HUDEP-2 (cell line): Measurements from ENCODE around the gene LRRC3C.

Experiments
- DNase-seq, 76 experiments: peaks; one replicate each; lab custom pipeline; 2025; ENCODE audit not compliant: unreplicated experiment in 76 of 76; lab: John Stamatoyannopoulos, UW

The LRRC3C gene

DNA sequence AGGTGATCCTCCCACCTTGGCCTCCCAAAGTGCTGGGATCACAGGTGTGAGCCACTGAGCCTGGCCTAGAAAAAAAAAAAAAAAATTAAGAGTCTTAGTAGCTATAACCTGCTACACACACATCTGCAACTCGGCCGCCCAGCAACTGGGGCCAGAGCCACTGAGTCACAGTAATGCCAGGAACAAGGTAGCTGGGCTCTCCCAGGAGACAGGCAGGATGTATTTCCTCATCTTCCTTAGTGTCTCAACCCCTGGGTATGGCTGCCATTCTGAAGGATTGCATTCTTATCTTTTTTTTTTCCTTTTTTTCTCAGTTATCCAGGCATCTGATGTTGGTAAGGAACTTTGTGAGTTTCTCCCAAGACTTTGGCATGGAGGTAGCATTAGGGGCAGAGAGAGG is 46.0 kb downstream of the LRRC3C start:
- no peak for DNase-seq

DNA sequence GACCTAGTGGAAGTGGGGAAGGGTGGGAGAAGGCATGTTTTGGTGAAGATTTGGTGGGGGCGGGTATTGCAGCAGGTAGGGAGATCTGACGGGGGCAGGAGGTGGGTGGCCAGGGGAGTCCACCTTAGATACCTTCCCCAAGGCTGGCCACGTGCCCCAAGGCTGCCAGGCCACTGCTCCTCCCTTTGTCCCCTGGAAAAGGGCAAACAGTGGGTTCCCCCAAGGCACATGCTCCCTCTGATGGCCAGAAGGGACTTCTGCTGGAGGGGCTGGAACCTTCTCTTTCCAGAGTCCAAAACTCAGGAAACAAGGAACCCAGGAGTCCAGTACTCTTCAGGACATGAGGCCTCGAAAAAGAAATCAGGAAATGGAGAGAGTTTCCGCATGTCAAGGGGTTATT is 46.9 kb downstream of the LRRC3C start:
- no peak for DNase-seq

DNA sequence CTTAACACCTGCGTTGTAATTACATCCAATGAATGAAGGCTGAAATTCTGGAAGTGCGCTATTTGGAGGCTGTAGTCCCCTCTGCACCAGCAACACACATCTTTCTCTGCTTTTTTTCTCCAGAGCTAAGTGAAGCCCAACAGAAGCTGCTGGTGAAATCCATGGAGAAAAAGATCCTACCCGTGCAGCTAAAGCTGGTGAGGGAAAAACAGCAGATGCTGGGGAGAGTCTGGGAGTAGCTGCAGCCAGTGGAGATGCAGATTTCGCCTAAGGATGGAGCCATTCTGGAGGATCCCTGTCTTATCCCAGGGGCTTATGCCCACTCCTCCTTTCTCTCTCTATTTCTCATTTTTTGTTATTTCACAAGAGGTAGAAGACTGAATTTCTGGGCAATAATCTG is 48.3 kb downstream of the LRRC3C start:
- DNase-seq: no peak

- no peak for DNase-seq
Measured at GRCh38 chr17:39979016-39979670, 51.6 kb downstream of the LRRC3C start.

DNA sequence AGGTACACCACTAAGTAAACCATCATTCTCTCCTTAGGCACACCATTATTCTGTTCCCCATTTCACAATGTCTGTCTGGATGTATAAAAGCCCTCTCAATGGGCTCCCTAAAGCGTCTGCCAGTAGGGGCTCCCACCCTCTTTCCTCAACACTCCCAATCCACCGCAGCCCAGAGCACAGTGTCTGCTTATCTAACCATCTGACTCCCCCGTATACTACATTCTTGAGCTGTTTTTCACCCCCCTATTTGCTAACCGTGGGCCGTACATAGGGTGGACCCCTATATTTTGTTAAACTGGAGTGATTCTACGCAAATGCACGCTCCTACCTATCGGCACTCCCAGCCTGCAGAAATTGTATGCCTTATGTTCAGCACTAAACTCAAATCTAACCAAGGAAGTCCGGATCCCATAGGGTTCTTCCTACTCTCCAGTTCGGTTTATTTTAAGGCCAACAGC is 52.4 kb downstream of the LRRC3C start:
- DNase-seq: peak in 46 of 76 experiments; percentile 3 to 71 (median 42)

DNA sequence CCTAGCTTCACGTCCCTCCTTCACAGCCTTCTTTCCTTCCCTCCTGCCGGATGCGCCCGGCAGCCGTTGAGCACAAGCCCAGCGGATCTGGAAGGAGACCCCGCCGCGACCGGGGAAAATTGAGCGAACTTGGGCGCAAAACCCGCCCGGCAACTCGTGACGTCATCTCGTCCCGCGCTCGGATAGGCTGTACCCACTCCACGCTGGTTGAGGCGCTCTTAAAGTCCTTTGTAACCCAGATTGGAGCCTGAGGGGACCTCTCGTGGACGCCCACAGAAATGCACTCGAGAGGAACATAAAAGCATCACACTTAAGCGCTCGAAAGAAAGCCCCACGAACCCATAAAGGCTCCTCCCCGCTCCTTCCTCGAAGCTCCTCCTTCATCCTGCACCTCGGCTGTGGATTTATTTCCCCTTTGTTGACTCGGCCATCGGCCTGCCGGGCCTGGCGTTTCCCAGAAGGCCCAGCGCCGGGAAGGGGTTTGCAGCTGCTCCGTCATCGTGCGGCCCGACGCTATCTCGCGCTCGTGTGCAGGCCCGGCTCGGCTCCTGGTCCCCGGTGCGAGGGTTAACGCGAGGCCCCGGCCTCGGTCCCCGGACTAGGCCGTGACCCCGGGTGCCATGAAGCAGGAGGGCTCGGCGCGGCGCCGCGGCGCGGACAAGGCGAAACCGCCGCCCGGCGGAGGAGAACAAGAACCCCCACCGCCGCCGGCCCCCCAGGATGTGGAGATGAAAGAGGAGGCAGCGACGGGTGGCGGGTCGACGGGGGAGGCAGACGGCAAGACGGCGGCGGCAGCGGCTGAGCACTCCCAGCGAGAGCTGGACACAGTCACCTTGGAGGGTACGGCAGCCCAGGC is 53.0 kb downstream of the LRRC3C start, which contains the start of gene PSMD3:
Gene PSMD3 (plus strand): TSS at position 457 of the 856 bp plus-strand sequence. CDS start 164 bp downstream, at position 621.
- peak in 75 of 76 experiments; percentile 64 to 99 (median 96) for DNase-seq

- peak in 3 of 76 experiments; percentile 8 to 10 (median 9) for DNase-seq
Measured at GRCh38 chr17:39981207-39981741, 53.7 kb downstream of the LRRC3C start.

- peak in 1 of 76 experiments; percentile 1 for DNase-seq
Measured at GRCh38 chr17:39981766-39982375, 54.3 kb downstream of the LRRC3C start.

GRCh38 chr17:39988206-39988810 is 60.8 kb downstream of the LRRC3C start:
- no peak for DNase-seq

- no peak for DNase-seq
Measured at GRCh38 chr17:39994448-39994847, 66.9 kb downstream of the LRRC3C start.
